GM18517 (cell line): Measurements from ENCODE around the gene SEZ6L2.
A peak's percentile ranks its signal among the peaks of the same experiment; 100 is the strongest.
"Not testable (repeated sequence)": the region's sequence is repeated elsewhere in the genome, so short reads cannot be mapped to it uniquely, and the experiment has no call there.

Experiments
- ATAC-seq: cut with Tn5 transposase; IDR thresholded peaks from one replicate; pipeline ENCODE4 v1.9.1; 2021; ENCODE audit warnings: mild to moderate bottlenecking, moderate library complexity; ENCODE audit not compliant: unreplicated experiment

SEZ6L2 gene

DNA sequence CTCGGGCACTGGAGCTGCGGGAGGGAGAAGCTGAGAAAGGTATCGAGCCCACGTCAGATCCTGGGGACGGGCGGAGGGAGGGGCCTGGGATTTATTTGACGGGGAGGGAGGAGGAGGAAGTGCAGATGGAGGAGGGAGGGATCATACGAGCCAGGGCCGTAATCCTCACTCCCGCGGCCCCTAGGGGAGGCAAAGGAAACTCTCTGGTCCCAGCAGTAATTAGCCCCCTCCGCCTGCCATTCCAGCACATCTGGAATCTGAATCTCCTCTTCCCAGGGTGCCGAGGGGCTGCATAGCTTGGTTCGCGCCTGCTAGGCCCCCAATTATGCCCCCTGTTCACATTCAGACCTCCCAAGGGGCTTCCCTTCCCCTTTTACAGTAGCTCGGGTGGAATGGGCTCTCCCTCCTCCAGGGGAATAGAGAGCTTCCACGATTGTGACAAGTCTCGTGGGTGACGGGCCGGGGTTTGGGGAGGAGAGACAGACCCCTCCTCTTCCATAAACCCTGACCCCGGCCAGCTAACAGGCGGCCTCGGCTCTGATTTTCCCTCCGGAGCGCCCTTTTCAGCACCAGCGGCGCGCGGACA lies at the start of gene SEZ6L2:
SEZ6L2 (minus strand) TSS at position 35 of the 586 bp plus-strand sequence. CDS start 531 bp downstream, outside the sequence.
- no peak for ATAC-seq

DNA sequence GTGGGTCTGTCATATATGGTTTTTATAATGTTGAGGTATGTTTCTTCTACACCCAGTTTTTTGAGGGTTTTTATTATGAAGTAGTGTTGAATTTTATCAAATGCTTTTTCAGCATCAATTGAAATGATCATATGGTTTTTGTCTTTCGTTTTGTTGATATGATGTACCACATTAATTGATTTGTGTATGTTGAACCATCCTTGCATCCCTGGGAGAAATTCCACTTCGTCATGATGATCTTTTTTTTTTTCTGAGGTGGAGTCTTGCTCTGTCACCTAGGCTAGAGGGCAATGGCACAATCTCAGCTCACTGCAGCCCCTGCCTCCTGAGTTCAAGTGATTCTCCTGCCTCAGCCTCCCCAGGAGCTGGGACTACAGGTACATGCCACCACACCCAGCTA lies 48.5 kb upstream of the SEZ6L2 start:
- no peak for ATAC-seq

DNA sequence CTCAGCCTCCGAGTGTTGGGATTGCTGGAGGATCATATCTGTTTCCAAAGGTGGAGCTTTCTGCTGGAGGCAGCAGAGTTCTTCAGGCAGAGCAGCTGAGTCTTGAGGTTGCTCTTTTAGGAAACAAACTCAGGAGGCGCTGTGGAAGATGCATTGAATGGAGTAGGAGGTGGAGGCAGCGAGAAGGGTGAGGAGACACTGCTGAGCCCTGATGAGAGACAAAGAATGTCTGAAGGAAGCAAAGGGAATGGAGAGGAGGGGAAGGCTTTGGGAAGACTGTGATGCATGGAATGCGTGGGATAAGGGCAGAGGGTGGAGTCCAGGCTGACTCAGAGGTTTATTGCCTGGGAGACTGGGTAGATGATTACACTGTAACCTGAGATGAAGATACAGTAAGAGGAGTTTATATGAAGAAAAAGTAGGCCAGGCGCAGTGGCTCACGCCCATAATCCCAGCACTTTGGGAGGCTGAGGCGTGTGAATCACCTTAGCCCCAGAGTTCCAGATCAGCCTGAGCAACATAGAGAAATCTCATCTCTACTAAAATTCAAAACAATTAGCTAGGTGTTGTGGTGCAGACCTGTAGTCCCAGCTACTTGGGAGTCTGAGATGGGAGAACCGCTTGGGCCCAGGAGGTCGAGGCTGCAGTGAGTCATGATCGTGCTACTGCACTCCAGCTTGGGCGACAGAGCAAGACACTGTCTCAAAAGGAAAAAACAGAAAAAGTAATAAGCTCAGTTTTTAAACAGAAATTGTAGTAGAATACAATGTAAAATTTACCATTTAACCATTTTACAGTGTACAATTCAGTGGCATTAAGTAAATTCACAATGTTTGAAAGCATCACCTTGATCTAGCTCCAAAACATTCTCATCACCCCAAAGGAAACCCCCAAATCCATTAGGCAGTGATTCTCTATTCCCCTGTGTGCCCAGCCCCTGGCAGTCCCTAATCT lies 44.8 kb upstream of the SEZ6L2 start:
- no peak for ATAC-seq

DNA sequence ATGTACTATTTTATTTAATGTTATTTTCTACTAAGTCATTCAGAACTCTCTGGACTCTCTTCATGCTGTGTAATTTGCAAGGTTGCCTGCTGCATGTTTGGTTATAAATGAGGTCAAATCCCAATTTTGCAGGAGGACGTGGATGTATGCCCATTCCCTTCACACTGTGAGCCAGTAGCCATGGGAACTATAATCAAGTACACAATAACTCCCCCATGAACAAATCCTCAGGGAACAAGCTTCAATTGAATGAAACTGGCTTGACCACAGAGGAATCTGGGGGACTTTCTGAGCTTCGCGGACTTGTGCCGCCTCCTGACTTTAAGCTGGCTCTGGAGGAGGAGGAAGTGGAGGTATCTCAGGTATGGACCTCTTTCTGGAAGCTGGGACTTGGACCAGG lies 41.3 kb upstream of the SEZ6L2 start:
- ATAC-seq = no peak

GRCh38 chr16:29931750-29932149 lies 32.4 kb upstream of the SEZ6L2 start:
- not testable (repeated sequence) for ATAC-seq

DNA sequence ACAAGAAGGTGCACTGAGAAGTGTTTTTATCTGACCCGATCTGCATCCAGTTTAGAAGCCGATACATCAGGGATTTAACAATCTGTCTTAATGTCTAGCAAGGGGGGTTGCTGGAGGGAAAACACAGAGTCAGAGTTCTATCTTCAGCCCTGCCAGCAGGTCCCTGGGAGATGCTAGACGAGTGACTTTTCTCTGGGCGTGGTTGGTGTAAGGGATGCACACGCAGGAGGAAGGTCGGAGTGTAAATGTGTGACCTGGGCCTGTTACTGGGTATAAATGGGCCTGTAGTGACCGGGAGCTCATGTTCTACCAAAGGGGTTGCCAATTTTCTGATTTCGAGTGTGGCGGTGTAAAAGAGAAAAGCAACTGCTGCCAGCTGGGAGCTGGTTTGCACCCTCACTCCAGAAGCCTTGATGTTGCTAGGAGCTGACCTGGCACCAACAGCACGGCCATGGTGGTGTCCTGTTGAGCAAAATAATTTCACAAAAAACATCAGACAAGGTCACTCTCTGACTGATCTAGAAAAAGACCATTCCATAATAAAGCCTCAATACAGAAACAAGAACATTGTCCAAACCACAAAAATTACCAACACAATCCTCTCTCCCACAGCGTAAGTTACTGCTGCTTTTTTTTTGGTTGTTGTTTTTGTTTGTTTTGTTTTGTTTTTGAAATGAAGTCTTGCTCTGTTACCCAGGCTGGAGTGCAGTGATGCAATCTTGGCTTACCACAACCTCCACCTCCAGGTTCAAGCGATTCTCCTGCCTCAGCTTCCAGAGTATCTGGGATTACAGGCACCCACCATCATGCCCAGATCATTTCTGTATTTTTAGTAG lies 27.9 kb upstream of the SEZ6L2 start:
- no peak for ATAC-seq

DNA sequence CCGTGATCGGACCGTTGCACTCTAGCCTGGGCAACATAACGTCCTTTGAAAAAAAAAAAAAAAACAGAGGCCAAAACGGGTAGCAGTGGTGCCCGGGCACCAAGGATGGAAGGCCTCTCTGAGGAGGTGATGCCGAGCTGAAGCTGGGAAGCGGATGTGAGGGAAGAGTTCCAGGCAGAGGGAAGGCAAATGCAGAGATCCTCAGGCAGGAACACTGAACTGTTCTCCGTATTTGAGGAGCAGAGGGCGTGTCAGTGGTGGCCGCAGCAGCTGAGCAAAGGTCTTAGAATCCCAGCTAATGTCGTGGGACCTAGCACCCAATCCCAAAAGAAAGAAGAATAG lies 27.3 kb upstream of the SEZ6L2 start:
- ATAC-seq = no peak

- peak; percentile 74 for ATAC-seq
Observed at GRCh38 chr16:29925781-29926710, 26.7 kb upstream of the SEZ6L2 start, which contains the start of gene KCTD13. TSS of gene KCTD13 (minus strand) at chr16:29926226. CDS start at chr16:29926033, 193 bp downstream.

- no peak for ATAC-seq
Observed at GRCh38 chr16:29925105-29925756, 25.9 kb upstream of the SEZ6L2 start.

GRCh38 chr16:29922986-29923501 lies 23.7 kb upstream of the SEZ6L2 start:
- ATAC-seq = no peak

DNA sequence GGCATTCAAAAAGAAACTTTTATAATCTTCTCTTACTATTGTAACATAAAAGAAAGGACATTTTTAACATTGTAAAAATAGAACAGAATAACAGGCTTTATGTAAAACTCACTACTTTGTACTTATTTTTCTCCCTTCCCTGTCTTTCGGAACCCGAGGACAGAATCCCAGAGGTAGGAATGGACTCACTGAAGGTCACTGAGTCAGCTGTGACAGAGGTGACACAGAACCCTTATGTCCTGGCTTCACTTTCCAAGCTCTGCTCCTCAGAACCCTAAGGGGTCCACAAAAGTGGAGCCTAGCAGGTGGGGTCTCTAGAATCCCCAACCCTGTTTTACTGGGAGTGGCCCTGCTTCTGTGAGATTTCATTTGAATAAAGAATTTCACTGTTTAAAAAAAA lies 23.0 kb upstream of the SEZ6L2 start:
- no peak for ATAC-seq

DNA sequence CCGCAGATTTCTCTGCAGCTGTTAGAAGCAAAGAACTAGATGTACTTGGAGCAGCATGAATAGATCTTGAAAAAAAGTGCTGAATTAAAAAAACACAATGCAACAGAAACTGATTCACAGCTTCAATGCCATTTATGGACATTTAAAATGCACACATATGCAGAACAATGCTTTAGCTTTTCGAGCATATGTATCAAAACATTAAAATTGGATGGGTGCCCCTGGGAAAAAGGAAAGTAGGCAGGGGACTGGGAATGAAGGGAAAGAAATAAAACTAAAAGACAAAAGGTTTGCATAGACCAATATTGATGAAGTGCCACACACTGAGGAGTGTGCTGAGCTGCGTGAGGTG lies 21.7 kb upstream of the SEZ6L2 start:
- ATAC-seq = no peak

GRCh38 chr16:29920288-29921033 lies 21.1 kb upstream of the SEZ6L2 start:
- ATAC-seq = no peak

- no peak for ATAC-seq
Observed at GRCh38 chr16:29916979-29917378, 17.6 kb upstream of the SEZ6L2 start.

- no peak for ATAC-seq
Observed at GRCh38 chr16:29915590-29916247, 16.4 kb upstream of the SEZ6L2 start.

- ATAC-seq = no peak
Observed at GRCh38 chr16:29913514-29913913, 14.2 kb upstream of the SEZ6L2 start.

GRCh38 chr16:29912087-29912486 lies 12.7 kb upstream of the SEZ6L2 start:
- no peak for ATAC-seq

DNA sequence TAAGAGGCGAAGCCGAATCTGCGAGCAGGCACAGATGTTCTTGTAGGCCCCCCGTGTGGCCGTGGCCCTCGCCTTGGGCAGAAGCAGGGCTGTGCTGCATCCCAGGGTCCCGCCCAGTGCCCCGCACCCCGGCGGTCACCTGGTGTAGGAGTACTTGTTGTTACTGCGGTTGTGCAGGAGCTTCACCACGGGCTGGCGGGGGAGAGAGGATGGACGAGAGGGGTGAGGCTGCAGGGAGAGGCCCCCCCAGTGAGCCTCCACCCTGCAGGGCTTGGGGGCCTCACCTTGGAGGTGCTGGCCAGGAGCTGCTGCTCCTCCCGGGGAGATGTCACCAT lies 12.3 kb upstream of the SEZ6L2 start:
- no peak for ATAC-seq
